Activated T-helper 17 cell treated with anti-CD3 and anti-CD28 coated beads, Interleukin-2, amount 50 U/mL, for 72 hours (primary cell): ENCODE measurements around the gene ACOX3. TPM values are rescaled to one million over a fixed set of nuclear protein-coding genes. Genes with fewer than 3 reads are reported as not detected.
"Not testable (repeated sequence)": the region's sequence is repeated elsewhere in the genome, so short reads cannot be mapped to it uniquely, and the experiment has no call there.

Source experiments
- ATAC-seq: fragments of 150-1000 bp; cut with Tn5 transposase; replicated peaks from 2 replicates; pipeline ENCODE4 v1.10.0; 2021; ENCODE audit warnings: mild to moderate bottlenecking, moderate library complexity
- H3K27ac Mint-ChIP-seq: one replicate; pipeline ENCODE4 v1.8.0; 2022; ENCODE audit warnings: mixed read lengths
- H3K27me3 Mint-ChIP-seq: one replicate; pipeline ENCODE4 v1.8.0; 2022; ENCODE audit warnings: mixed read lengths
- H3K36me3 Mint-ChIP-seq: one replicate; pipeline ENCODE4 v1.8.0; 2022; ENCODE audit warnings: low read depth, mild to moderate bottlenecking, mixed read lengths
- H3K4me1 Mint-ChIP-seq: one replicate; pipeline ENCODE4 v1.8.0; 2022; ENCODE audit warnings: mixed read lengths
- H3K4me3 Mint-ChIP-seq: one replicate; pipeline ENCODE4 v1.8.0; 2022; ENCODE audit warnings: mild to moderate bottlenecking, mixed read lengths
- H3K9me3 Mint-ChIP-seq: one replicate; pipeline ENCODE4 v1.8.0; 2022; ENCODE audit warnings: mixed read lengths
- total RNA-seq, 2 donors: library from RNA; stranded (reverse); gene quantifications; one replicate each; pipeline ENCODE4 v1.2.3, GENCODE V29; 2022

The ACOX3 gene
- total RNA-seq, 2 donors from 2014 or later = 34.4 to 63.6 TPM

- Mint-ChIP-seq H3K36me3 (no peaks in the 10 kb centered on the region), H3K4me1 (no peaks in the 10 kb centered on the region), H3K9me3 (no peaks in the 10 kb centered on the region), H3K27me3 (no peaks in the 10 kb centered on the region), H3K4me3 (no peak overlapping the region), H3K27ac (no peak overlapping the region)
- no peak for ATAC-seq
Observed at GRCh38 chr4:8350841-8351461, 89.6 kb downstream of the ACOX3 start.

DNA sequence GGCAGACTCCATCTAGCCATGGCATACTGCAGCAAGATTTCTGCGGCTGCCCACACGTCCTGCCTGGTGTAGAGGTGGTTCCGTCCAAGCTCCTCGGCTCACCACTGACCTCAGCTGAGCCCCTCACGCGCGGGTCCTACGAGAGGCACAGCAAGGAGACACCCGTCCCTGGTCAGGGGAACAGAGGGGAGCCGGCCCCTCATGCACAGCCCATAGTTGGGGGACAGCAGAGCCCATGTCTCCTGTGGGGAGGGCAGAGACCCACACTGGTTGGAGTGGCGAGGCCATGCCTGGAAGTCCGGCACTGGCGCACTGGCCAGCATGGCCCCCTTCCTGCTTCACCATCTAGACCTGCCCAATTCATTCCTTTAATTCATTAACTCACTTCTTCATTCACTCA is 90.2 kb downstream of the ACOX3 start:
- Mint-ChIP-seq H3K9me3 (no peaks in the 10 kb centered on the region), H3K27ac (no peak overlapping the region), H3K27me3 (no peaks in the 10 kb centered on the region), H3K4me1 (no peaks in the 10 kb centered on the region), H3K36me3 (no peaks in the 10 kb centered on the region), H3K4me3 (no peak overlapping the region)
- ATAC-seq = no peak

GRCh38 chr4:8349664-8350236 is 90.8 kb downstream of the ACOX3 start:
- no peaks in the 10 kb centered on the region for H3K36me3 Mint-ChIP-seq
- H3K27me3 Mint-ChIP-seq = no peaks in the 10 kb centered on the region
- no peaks in the 10 kb centered on the region for H3K4me1 Mint-ChIP-seq
- no peak overlapping the region for H3K4me3 Mint-ChIP-seq
- H3K9me3 Mint-ChIP-seq = no peaks in the 10 kb centered on the region
- no peak for ATAC-seq
- H3K27ac Mint-ChIP-seq = no peak overlapping the region

DNA sequence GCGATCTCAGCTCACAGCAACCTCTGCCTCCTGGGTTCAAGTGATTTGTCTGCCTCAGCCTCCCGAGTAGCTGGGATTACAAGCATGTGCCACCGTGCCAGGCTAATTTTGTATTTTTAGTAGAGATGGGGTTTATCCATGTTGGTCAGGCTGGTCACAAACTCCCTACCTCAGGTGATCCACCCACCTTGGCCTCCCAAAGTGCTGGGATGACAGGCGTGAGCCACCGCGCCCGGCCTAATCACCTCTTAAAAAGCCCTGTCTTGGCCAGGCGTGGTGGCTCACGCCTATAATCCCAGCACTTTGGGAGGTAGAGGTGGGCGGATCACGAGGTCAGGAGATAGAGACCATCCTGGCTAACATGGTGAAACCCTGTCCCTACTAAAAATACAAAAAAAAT is 91.3 kb downstream of the ACOX3 start:
- not testable (repeated sequence) for H3K4me1 Mint-ChIP-seq, ATAC-seq, H3K27me3 Mint-ChIP-seq, H3K27ac Mint-ChIP-seq, H3K9me3 Mint-ChIP-seq, H3K36me3 Mint-ChIP-seq, H3K4me3 Mint-ChIP-seq

GRCh38 chr4:8348071-8348470 is 92.5 kb downstream of the ACOX3 start:
- Mint-ChIP-seq H3K4me3 (no peak overlapping the region), H3K27me3 (no peaks in the 10 kb centered on the region), H3K36me3 (no peaks in the 10 kb centered on the region), H3K4me1 (no peaks in the 10 kb centered on the region), H3K9me3 (no peaks in the 10 kb centered on the region), H3K27ac (no peak overlapping the region)
- no peak for ATAC-seq

DNA sequence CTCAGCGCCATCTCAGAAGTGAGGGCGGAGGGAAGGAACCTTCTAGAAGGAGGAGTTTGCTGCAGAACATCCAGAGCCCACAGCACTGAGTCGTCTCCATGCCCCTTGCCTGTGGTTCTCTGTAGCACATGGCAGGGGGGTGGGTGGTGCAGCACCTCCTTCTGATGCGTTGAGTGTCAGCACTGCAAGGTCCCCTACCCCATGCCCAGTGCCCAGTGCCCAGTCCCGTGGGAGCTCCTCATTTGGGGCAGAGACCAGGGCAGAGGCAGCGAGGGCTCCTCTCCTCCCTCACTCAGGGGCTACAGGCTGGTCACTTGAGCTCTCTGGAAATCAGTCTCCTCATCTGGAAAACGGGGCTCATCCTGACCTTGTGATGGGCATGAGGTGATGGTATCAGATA is 92.9 kb downstream of the ACOX3 start:
- no peaks in the 10 kb centered on the region for H3K4me1 Mint-ChIP-seq
- no peaks in the 10 kb centered on the region for H3K27me3 Mint-ChIP-seq
- no peaks in the 10 kb centered on the region for H3K9me3 Mint-ChIP-seq
- ATAC-seq = no peak
- no peak overlapping the region for H3K4me3 Mint-ChIP-seq
- H3K36me3 Mint-ChIP-seq = no peaks in the 10 kb centered on the region
- no peak overlapping the region for H3K27ac Mint-ChIP-seq

DNA sequence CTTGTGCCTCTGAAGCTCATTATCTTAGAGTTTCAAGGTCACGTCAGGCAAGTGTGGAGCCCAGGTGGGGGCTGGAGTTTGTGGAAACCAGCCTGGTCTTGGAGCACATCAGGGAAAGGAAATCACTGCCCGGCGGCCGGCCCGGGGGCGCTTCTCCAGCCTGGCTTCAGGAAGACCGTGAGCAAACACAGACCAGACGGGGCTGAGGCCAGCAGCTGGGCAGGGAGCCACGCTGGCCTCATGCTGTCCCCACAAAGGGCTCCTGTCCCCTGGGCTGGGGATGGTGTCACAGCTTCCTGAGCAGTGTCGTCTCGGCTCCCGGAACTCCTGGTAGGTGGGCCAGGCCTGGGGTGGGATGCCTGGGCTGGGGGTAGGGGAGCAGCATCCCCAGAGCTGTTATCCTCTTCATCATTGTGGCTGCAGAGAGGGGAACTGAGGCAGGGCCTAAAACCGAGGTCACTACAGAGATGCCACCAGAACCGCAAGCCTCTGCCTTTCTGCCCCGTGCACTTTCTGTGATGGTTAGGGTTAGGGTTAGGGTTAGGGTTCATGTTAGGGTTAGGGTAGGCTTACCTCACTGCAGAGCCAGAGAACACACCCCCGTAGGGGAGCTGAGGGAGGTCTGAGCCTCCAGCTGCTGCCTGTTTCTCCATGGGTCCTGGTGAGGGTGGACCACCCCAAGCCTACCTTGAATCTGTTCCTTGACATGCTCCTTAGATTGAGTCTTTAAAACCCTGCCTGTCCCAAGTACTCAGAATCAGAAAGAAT is 93.5 kb downstream of the ACOX3 start:
- no peak for ATAC-seq
- H3K27me3 Mint-ChIP-seq = no peaks in the 10 kb centered on the region
- no peaks in the 10 kb centered on the region for H3K9me3 Mint-ChIP-seq
- H3K27ac Mint-ChIP-seq = no peak overlapping the region
- H3K4me3 Mint-ChIP-seq = no peak overlapping the region
- H3K4me1 Mint-ChIP-seq = no peaks in the 10 kb centered on the region
- no peaks in the 10 kb centered on the region for H3K36me3 Mint-ChIP-seq

DNA sequence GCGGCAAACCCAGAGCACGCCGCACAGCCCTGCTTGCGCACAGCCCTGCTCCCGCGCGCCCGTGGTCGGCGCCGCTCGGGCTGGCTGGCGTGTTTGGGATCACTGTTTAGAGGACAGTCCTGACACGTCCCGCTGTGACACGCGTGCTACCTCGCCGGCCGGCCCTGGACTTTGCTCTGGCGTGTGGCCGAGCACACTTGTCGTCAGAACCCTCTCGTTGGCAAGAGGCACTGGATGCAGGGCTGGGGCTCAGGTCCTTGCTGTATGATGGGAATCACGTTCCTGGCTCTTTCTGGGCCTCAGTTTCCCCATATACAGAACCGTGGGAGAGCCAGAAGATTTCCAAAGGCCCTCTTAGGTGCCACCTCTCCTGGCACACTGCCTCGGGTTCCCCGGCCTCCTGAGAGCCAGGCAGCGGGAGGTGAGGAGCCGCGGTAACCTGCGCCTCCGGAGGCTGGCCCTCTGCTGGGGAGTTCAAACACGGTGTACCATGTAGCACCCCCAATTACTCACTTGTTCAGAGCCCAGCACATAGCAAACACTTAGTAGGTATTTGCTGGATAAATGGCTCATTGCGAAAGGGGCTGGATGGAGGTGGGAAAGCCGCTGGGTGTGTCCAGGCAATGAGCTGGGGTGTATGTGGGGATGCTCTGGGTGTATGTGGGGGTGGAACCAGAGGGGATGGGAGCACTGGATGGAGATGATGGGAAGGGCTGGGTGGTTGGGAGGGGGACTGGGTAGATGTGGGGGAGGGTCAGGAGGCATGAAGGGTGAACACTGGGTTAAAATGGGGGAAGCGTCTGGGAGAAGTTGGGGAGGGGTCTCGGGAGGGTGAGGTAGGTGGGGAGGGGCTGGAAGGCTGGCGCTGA is 94.3 kb downstream of the ACOX3 start:
- Mint-ChIP-seq H3K9me3 (no peaks in the 10 kb centered on the region), H3K36me3 (no peaks in the 10 kb centered on the region), H3K4me3 (no peak overlapping the region), H3K27me3 (peaks cover 5% of the 10 kb centered on the region), H3K27ac (no peak overlapping the region), H3K4me1 (no peaks in the 10 kb centered on the region)
- no peak for ATAC-seq

DNA sequence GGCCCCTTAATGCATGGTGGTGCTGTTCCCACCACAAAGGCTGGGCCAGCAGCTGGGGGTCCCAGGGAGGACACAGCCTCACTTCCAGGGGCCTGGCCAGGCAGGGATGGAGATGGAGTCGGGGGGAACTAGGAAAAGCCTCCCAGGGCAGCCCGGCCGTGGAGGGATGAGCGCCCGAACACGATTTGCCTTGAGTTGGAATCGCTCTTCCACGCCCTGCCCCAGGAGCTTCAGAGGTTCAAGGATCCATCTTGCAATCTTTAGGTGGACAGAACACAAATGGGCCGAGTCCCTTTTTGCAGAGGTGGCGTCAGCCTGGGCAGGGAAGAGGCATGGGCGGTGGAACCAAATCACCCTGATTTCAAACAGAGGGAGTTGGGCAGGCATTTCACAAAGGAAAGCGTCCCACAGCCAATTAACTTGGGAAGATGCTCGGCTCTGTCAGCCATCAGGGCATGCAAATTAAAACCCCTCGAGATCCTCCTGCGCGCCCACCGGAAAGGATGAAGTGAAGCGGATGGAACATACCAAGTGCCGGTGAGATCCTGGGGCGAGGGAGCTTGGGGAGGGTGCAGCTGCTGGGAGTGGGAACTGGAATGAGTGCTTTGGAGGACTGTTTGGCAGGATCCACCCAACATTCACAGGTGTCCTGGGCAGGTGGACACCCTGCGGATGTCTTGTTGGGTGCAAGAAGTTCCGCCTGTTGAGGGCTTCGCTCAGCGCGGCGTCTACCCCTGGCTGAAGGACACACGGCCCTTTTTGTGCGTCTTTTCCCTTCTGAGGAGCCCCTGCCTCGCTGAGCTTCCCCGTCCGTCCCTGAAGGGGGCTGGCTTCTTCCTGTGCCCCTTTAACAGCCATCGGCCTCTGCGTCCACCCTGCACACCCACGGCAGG is 95.2 kb downstream of the ACOX3 start:
- H3K36me3 Mint-ChIP-seq = no peaks in the 10 kb centered on the region
- no peak overlapping the region for H3K27ac Mint-ChIP-seq
- no peak for ATAC-seq
- no peak overlapping the region for H3K4me3 Mint-ChIP-seq
- H3K4me1 Mint-ChIP-seq = no peaks in the 10 kb centered on the region
- H3K27me3 Mint-ChIP-seq = peaks cover 5% of the 10 kb centered on the region
- H3K9me3 Mint-ChIP-seq = no peaks in the 10 kb centered on the region

GRCh38 chr4:8344377-8344776 is 96.1 kb downstream of the ACOX3 start:
- H3K36me3 Mint-ChIP-seq = no peaks in the 10 kb centered on the region
- no peaks in the 10 kb centered on the region for H3K9me3 Mint-ChIP-seq
- peaks cover 5% of the 10 kb centered on the region for H3K27me3 Mint-ChIP-seq
- no peaks in the 10 kb centered on the region for H3K4me1 Mint-ChIP-seq
- H3K27ac Mint-ChIP-seq = no peak overlapping the region
- H3K4me3 Mint-ChIP-seq = no peak overlapping the region
- no peak for ATAC-seq

- no peak overlapping the region for H3K4me3 Mint-ChIP-seq
- no peak overlapping the region for H3K27ac Mint-ChIP-seq
- H3K36me3 Mint-ChIP-seq = no peaks in the 10 kb centered on the region
- no peaks in the 10 kb centered on the region for H3K4me1 Mint-ChIP-seq
- ATAC-seq = no peak
- H3K9me3 Mint-ChIP-seq = no peaks in the 10 kb centered on the region
- H3K27me3 Mint-ChIP-seq = peaks cover 5% of the 10 kb centered on the region
Observed at GRCh38 chr4:8343967-8344331, 96.6 kb downstream of the ACOX3 start.

DNA sequence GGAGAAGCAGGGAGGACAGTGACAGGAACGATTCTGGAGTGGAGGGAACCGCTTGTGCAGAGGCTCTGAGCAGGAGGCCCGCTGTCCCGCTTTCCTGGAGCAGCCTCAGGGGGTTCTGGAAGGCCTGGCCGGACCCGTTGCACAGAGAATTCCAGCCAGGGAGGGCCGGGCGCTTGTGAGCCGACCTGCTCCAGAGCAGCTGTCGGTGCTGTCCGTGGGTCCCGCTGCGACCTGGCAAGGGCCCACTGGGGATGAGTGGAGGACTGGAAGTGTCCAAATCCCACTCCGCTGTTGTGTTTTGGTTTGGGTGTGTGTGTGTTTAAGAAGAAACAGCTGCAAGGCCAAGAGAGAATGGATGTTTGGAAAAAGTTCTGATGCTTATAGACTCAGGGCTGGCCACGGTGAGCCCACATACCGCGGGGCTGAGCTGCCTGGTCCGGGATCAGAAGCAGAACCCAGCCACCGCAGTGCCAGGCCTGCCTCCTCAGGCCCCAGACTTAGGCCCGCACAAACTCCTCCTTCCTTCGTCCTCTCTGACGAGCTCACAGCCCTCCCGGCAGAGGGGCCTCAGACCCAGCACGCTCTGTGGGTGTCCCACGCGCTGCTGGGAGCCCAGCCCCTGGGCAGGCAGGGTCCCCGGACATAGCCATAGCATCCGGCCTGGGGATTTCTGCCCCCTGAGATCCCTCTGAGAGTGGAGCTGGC is 97.1 kb downstream of the ACOX3 start:
- no peak for ATAC-seq
- no peak overlapping the region for H3K27ac Mint-ChIP-seq
- H3K27me3 Mint-ChIP-seq = peaks cover 5% of the 10 kb centered on the region
- H3K9me3 Mint-ChIP-seq = no peaks in the 10 kb centered on the region
- H3K36me3 Mint-ChIP-seq = no peaks in the 10 kb centered on the region
- no peaks in the 10 kb centered on the region for H3K4me1 Mint-ChIP-seq
- H3K4me3 Mint-ChIP-seq = no peak overlapping the region

DNA sequence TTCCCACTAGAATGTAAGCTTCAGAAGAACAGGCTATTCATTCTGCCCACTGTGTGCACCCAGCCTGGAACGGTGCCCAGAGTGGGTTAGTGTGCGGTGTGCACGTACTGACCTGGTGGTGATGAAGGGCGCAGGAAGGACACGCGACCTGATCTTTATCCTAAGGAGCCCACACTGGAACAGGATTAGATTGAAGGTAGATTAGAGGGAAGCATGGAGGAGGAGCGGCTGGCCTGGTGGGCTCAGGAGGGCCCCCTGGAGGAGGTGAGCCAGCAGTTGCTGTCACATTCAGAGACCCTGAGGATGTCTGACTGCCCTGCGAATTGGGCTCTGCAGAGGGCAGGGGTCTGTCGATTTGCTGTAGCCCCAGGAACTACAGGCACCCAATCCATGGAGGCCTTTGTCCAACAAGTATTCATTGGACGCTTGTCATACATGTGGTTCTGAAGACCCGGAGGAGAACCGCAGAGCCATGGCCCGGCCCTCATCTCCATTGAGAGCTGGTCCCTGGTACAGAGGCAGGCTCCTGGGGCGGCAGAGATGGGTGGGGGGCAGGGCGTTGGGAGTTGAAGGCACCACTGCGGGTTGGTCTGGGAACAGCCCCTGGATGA is 97.8 kb downstream of the ACOX3 start:
- Mint-ChIP-seq H3K4me1 (no peaks in the 10 kb centered on the region), H3K36me3 (no peaks in the 10 kb centered on the region), H3K27ac (no peak overlapping the region), H3K4me3 (no peak overlapping the region), H3K9me3 (no peaks in the 10 kb centered on the region), H3K27me3 (peaks cover 5% of the 10 kb centered on the region)
- ATAC-seq = no peak
